ENCODE data around the gene IL1RAPL1.

The IL1RAPL1 gene

DNA sequence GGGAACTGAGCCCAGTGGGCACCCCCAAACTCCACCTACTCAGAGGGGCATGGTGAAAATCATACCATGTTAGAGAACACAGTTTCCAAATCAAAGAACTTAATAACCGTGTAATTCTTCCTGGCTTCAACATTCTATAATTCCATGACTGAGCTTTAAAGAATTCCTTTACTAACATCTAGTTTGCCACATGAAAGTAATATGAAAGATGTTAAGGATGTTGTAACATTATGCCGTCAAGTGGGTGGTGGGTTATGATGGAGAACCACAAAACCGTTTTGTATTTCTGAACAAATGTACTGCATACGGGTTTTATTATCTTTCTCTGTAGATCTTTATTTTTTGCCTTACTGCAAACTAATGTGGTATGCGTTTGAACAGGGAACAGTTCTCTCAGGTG lies 1079.1 kb downstream of the IL1RAPL1 start:
- H3K23ac ChIP-seq (ENCODE audit: low read depth, low read length, poor library complexity), result no peak overlapping the region
- WGBS, 2 donors (ENCODE audit: extremely low coverage in 2 of 2, insufficient read length in 2 of 2, insufficient replicate concordance in 1 of 2), result no CpG with 5 or more reads among the region's 5 CpGs
- no peak overlapping the region for H2BK15ac ChIP-seq (ENCODE audit: low read length)
- H3K79me1 ChIP-seq (ENCODE audit: low read depth, low read length), result no peaks in the 10 kb centered on the region
- H3K27me3 ChIP-seq (ENCODE audit: control insufficient read depth in 3 of 3, insufficient read depth in 3 of 3, low read depth in 1 of 3, low read length in 3 of 3), result no peaks in the 10 kb centered on the region
- H2AK5ac ChIP-seq (ENCODE audit: low read depth, low read length), result no peak overlapping the region
- no peak overlapping the region for H2AFZ ChIP-seq (ENCODE audit: low read length)
- no peaks in the 10 kb centered on the region for H3K9me3 ChIP-seq (replicated peaks in 1 of 2; ENCODE audit: control insufficient read depth in 2 of 2, insufficient read depth in 1 of 2, low read depth in 1 of 2, low read length in 2 of 2)
- no peak overlapping the region for H2BK120ac ChIP-seq (ENCODE audit: low read depth, low read length)
- H3K4me3 ChIP-seq (ENCODE audit: low read length in 2 of 2), result no peak overlapping the region
- H4K8ac ChIP-seq (ENCODE audit: low read depth, low read length), result no peak overlapping the region
- H3K18ac ChIP-seq (ENCODE audit: low read length), result no peak overlapping the region
- no peak overlapping the region for H3K4me2 ChIP-seq (ENCODE audit: insufficient read depth, low read length, poor library complexity, severe bottlenecking)
- H3K14ac ChIP-seq (ENCODE audit: low read length), result no peak overlapping the region
- H3K36me3 ChIP-seq (replicated peaks in 1 of 2; ENCODE audit: control insufficient read depth in 2 of 2, insufficient read depth in 2 of 2, low read length in 2 of 2), result no peaks in the 10 kb centered on the region
- no peaks in the 10 kb centered on the region for H3K4me1 ChIP-seq (ENCODE audit: control insufficient read depth in 2 of 2, insufficient read depth in 1 of 2, low read depth in 1 of 2, low read length in 2 of 2)
- no peak for DNase-seq (ENCODE audit: low spot score)
- H2BK12ac ChIP-seq (ENCODE audit: low read length), result no peak overlapping the region
- H3K9ac ChIP-seq (ENCODE audit: low read depth, low read length, poor library complexity), result no peak overlapping the region
- no peak overlapping the region for H4K91ac ChIP-seq (ENCODE audit: low read depth, low read length, poor library complexity)
- no peak overlapping the region for H3K4ac ChIP-seq (ENCODE audit: low read length)
- H3K27ac ChIP-seq (replicated peaks; ENCODE audit: low read length), result no peak overlapping the region
- H2BK5ac ChIP-seq (ENCODE audit: low read length), result no peak overlapping the region

DNA sequence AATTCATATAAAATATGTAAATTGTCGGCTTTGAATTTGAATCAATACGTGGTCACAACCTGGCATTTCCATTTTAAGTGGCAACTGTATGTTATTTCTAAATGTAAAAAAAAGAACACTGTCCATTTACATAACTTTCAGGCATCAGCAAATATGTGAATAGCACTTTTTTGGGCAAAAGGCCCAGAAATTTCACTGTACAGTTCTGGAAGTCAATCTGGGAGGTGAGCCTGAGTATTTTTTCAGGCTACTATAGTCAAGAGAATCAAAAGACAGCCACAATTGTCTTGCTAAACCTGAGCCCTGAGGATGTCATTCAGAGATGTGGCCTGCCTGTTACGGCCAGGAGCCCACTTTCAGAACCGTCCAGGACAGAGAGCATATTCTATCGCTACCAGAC lies 1084.2 kb downstream of the IL1RAPL1 start:
- no peak overlapping the region for H3K4me2 ChIP-seq (ENCODE audit: insufficient read depth, low read length, poor library complexity, severe bottlenecking)
- WGBS, 2 donors (ENCODE audit: extremely low coverage in 2 of 2, insufficient read length in 2 of 2, insufficient replicate concordance in 1 of 2), result no CpG with 5 or more reads among the region's 5 CpGs
- no peak overlapping the region for H2AK5ac ChIP-seq (ENCODE audit: low read depth, low read length)

DNA sequence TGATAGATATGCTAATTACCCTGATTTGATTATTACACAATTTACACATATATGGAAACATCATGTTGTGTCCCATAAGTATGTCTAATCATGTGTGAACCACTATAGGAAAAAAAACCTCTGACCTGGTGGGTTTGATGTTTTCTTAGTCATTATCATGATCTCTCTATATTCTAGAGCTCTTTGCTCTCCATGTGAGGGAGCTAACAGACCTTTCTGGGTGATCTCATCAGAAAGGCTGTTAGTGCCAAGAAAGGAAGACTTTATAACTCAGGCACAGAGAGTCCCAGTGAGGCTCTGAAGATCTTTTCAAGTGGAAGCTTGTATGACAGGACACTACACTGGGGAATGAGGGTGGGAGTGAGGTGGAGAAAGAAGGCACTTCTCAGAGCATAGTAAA lies 1100.4 kb downstream of the IL1RAPL1 start:
- no peaks in the 10 kb centered on the region for H3K27me3 ChIP-seq (ENCODE audit: control insufficient read depth in 3 of 3, insufficient read depth in 3 of 3, low read depth in 1 of 3, low read length in 3 of 3)
- no peak overlapping the region for H3K4ac ChIP-seq (ENCODE audit: low read length)
- no peak overlapping the region for H3K9ac ChIP-seq (ENCODE audit: low read depth, low read length, poor library complexity)
- no peak overlapping the region for H3K27ac ChIP-seq (replicated peaks; ENCODE audit: low read length)
- no peak overlapping the region for H4K91ac ChIP-seq (ENCODE audit: low read depth, low read length, poor library complexity)
- no peak overlapping the region for H3K18ac ChIP-seq (ENCODE audit: low read length)
- H4K8ac ChIP-seq (ENCODE audit: low read depth, low read length), result no peak overlapping the region
- H2BK12ac ChIP-seq (ENCODE audit: low read length), result no peak overlapping the region
- H2AFZ ChIP-seq (ENCODE audit: low read length), result no peak overlapping the region
- H3K14ac ChIP-seq (ENCODE audit: low read length), result no peak overlapping the region
- DNase-seq (ENCODE audit: low spot score), result no peak
- no peak overlapping the region for H2BK120ac ChIP-seq (ENCODE audit: low read depth, low read length)
- H3K4me3 ChIP-seq (ENCODE audit: low read length in 2 of 2), result no peak overlapping the region
- H2BK15ac ChIP-seq (ENCODE audit: low read length), result no peak overlapping the region
- no peaks in the 10 kb centered on the region for H3K4me1 ChIP-seq (ENCODE audit: control insufficient read depth in 2 of 2, insufficient read depth in 1 of 2, low read depth in 1 of 2, low read length in 2 of 2)
- H2AK5ac ChIP-seq (ENCODE audit: low read depth, low read length), result no peak overlapping the region
- no peak overlapping the region for H2BK5ac ChIP-seq (ENCODE audit: low read length)
- H3K4me2 ChIP-seq (ENCODE audit: insufficient read depth, low read length, poor library complexity, severe bottlenecking), result no peak overlapping the region
- no peaks in the 10 kb centered on the region for H3K79me1 ChIP-seq (ENCODE audit: low read depth, low read length)
- no peak overlapping the region for H3K23ac ChIP-seq (ENCODE audit: low read depth, low read length, poor library complexity)
- no peaks in the 10 kb centered on the region for H3K9me3 ChIP-seq (replicated peaks in 1 of 2; ENCODE audit: control insufficient read depth in 2 of 2, insufficient read depth in 1 of 2, low read depth in 1 of 2, low read length in 2 of 2)
- no peaks in the 10 kb centered on the region for H3K36me3 ChIP-seq (replicated peaks in 1 of 2; ENCODE audit: control insufficient read depth in 2 of 2, insufficient read depth in 2 of 2, low read length in 2 of 2)

More for the DNA sequence above, 1084.2 kb downstream of the IL1RAPL1 start:
- Histone ChIP-seq H3K79me1 (ENCODE audit: low read depth, low read length) (no peaks in the 10 kb centered on the region), H3K14ac (ENCODE audit: low read length) (no peak overlapping the region), H2BK5ac (ENCODE audit: low read length) (no peak overlapping the region), H4K91ac (ENCODE audit: low read depth, low read length, poor library complexity) (no peak overlapping the region), H2BK120ac (ENCODE audit: low read depth, low read length) (no peak overlapping the region), H2BK15ac (ENCODE audit: low read length) (no peak overlapping the region), H3K23ac (ENCODE audit: low read depth, low read length, poor library complexity) (no peak overlapping the region), H3K4me3 (ENCODE audit: low read length in 2 of 2) (no peak overlapping the region), H3K27ac (replicated peaks; ENCODE audit: low read length) (no peak overlapping the region), H3K27me3 (ENCODE audit: control insufficient read depth in 3 of 3, insufficient read depth in 3 of 3, low read depth in 1 of 3, low read length in 3 of 3) (no peaks in the 10 kb centered on the region), H3K4me1 (ENCODE audit: control insufficient read depth in 2 of 2, insufficient read depth in 1 of 2, low read depth in 1 of 2, low read length in 2 of 2) (no peaks in the 10 kb centered on the region), H3K36me3 (replicated peaks in 1 of 2; ENCODE audit: control insufficient read depth in 2 of 2, insufficient read depth in 2 of 2, low read length in 2 of 2) (no peaks in the 10 kb centered on the region), H3K9me3 (replicated peaks in 1 of 2; ENCODE audit: control insufficient read depth in 2 of 2, insufficient read depth in 1 of 2, low read depth in 1 of 2, low read length in 2 of 2) (no peaks in the 10 kb centered on the region), H4K8ac (ENCODE audit: low read depth, low read length) (no peak overlapping the region), H3K4ac (ENCODE audit: low read length) (no peak overlapping the region), H2BK12ac (ENCODE audit: low read length) (no peak overlapping the region), H3K9ac (ENCODE audit: low read depth, low read length, poor library complexity) (no peak overlapping the region), H3K18ac (ENCODE audit: low read length) (no peak overlapping the region), H2AFZ (ENCODE audit: low read length) (no peak overlapping the region)
- no peak for DNase-seq (ENCODE audit: low spot score)

- Histone ChIP-seq H3K9ac (ENCODE audit: low read depth, low read length, poor library complexity) (no peak overlapping the region), H3K36me3 (replicated peaks in 1 of 2; ENCODE audit: control insufficient read depth in 2 of 2, insufficient read depth in 2 of 2, low read length in 2 of 2) (no peaks in the 10 kb centered on the region), H3K27ac (replicated peaks; ENCODE audit: low read length) (no peak overlapping the region), H3K14ac (ENCODE audit: low read length) (no peak overlapping the region), H3K9me3 (replicated peaks in 1 of 2; ENCODE audit: control insufficient read depth in 2 of 2, insufficient read depth in 1 of 2, low read depth in 1 of 2, low read length in 2 of 2) (no peaks in the 10 kb centered on the region), H2BK12ac (ENCODE audit: low read length) (no peak overlapping the region), H3K4me3 (ENCODE audit: low read length in 2 of 2) (no peak overlapping the region), H4K8ac (ENCODE audit: low read depth, low read length) (no peak overlapping the region), H3K4ac (ENCODE audit: low read length) (no peak overlapping the region), H2BK15ac (ENCODE audit: low read length) (no peak overlapping the region), H2BK5ac (ENCODE audit: low read length) (no peak overlapping the region), H3K4me1 (ENCODE audit: control insufficient read depth in 2 of 2, insufficient read depth in 1 of 2, low read depth in 1 of 2, low read length in 2 of 2) (no peaks in the 10 kb centered on the region), H2AFZ (ENCODE audit: low read length) (no peak overlapping the region), H3K18ac (ENCODE audit: low read length) (no peak overlapping the region), H3K79me1 (ENCODE audit: low read depth, low read length) (no peaks in the 10 kb centered on the region), H2AK5ac (ENCODE audit: low read depth, low read length) (no peak overlapping the region), H3K4me2 (ENCODE audit: insufficient read depth, low read length, poor library complexity, severe bottlenecking) (no peak overlapping the region), H2BK120ac (ENCODE audit: low read depth, low read length) (no peak overlapping the region), H4K91ac (ENCODE audit: low read depth, low read length, poor library complexity) (no peak overlapping the region), H3K23ac (ENCODE audit: low read depth, low read length, poor library complexity) (no peak overlapping the region), H3K27me3 (ENCODE audit: control insufficient read depth in 3 of 3, insufficient read depth in 3 of 3, low read depth in 1 of 3, low read length in 3 of 3) (no peaks in the 10 kb centered on the region)
- DNase-seq (ENCODE audit: low spot score), result no peak
- WGBS, 2 donors (ENCODE audit: extremely low coverage in 2 of 2, insufficient read length in 2 of 2, insufficient replicate concordance in 1 of 2), result no CpG with 5 or more reads among the region's 3 CpGs
Observed at GRCh38 chrX:29690061-29690460, 1102.8 kb downstream of the IL1RAPL1 start.

Measured in neuronal stem cell (in vitro differentiated cells).